GM19025 (cell line): ENCODE data around the gene JDP2.
A peak's percentile ranks its signal among the peaks of the same experiment; 100 is the strongest.

Source experiments
- ATAC-seq: cut with Tn5 transposase; IDR thresholded peaks from one replicate; pipeline ENCODE4 v1.9.1; 2021; ENCODE audit warnings: mild to moderate bottlenecking, low read depth, moderate library complexity; ENCODE audit not compliant: unreplicated experiment

The JDP2 gene

DNA sequence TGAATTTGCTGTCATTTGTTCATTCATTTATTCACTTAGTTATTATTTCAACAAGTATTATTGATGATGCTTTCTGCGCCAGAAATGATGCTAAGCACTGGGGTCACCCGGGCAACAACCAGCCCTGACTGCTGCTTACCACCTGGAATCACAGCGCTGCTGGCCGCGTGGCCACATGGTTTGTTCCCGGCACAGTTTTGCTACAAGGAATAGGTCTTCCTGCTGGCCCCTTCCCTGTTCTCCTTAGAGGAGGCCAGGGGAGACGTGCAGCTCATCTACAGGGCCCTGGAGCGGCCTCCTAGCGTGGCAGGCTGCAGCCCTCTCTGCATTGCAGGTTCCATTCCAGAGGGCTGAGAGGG lies 7.0 kb downstream of the JDP2 start:
- no peak for ATAC-seq

DNA sequence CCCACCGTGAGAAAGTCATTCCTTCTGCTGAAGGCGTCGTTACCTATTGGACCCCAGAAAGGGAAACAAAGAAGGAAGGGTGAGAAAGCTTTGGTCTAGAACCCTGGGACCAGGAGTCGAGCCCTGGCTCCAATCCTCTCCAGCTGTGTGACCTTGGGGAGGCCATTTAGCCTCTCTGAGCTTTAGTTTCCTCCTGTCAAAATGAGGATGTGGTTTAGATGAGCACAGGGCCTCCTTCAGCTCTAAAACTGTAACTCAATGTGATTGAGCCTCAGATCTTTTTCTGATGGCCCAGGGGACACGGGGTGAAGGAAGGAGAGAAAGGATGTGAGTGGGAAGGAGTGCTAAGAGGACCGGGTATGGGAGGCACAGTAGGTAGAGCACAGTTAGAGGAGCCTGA lies 7.7 kb downstream of the JDP2 start:
- no peak for ATAC-seq

DNA sequence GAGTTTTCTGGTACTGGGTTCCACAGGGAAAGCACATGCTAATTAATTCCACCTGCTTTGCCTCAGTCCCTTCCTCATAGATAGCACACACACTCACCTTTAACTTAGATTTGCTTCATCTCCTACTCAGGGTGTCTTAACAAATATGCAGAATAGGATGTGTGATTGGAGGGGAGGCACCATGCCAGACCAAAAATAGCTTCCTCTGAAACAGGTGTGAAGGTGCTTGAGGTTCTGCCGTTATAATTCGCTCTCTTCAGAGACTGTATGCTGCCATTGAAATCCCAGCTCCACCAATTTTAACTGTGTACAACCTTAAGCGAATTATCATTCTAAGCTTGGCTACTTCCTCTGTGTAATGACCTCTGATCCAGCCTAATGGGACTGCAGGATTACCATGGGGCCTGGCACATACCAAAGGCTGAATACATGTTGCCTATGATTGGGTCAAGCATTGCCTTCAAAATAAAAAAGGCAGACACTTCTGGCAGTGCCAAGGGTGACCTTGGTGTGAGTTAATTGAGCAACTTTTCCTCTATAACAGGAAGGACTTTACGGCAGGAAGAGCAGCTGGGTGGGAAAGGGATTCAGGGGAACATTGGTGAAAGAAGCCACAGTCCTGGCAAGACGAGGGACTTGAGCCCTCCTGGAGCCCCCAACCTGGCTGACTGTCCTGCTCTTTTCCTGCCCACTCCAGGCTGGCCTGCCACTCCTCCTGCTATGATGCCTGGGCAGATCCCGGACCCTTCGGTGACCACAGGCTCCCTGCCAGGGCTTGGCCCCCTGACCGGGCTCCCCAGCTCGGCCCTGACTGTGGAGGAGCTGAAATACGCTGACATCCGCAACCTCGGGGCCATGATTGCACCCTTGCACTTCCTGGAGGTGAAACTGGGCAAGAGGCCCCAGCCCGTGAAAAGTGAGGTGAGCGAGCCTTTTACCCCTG lies 9.7 kb downstream of the JDP2 start:
- ATAC-seq, result no peak

- ATAC-seq, result no peak
These were observed 10.8 kb downstream of the JDP2 start for GRCh38 chr14:75438486-75439080.

GRCh38 chr14:75439989-75440388 lies 12.2 kb downstream of the JDP2 start:
- ATAC-seq, result peak; percentile 51

DNA sequence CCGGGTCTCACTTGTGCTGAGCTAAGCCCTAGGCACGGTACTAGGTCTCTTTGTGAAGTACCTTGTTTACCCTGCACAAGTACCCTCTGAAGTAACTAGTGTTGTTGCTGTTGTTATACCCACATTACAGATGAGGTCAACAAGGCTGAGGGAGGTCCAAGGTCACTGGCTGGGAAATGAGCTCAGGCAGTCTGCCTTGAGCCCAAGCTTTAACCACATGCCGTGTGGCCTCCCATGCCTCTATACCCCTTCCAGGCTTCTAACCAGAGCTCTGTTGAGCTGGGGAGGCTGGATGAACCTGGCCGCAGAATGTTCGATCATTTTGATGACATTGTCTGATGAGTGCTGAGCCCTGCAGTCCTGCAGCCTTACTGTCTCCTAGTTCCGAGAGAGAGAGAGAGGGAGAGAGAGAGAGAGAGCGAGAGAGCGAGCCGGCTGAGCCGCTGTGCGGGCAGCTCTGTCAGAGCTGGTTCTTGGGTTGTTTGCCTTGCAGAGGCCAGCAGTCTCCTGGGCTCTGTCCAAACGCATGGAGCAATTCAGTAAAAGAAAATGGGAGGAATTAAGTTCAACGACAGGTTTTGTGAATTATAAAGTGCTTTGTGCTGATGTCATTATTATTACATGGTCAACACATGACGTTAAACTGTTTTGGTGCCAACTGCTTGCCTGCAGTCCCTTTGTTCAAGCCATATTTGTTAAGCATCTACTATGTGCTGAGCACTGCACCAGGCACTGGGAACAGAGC lies 13.1 kb downstream of the JDP2 start:
- ATAC-seq, result no peak

- no peak for ATAC-seq
These were observed 13.9 kb downstream of the JDP2 start for GRCh38 chr14:75441728-75442127.

- ATAC-seq, result no peak
These were observed 14.3 kb downstream of the JDP2 start for GRCh38 chr14:75442166-75442565.

DNA sequence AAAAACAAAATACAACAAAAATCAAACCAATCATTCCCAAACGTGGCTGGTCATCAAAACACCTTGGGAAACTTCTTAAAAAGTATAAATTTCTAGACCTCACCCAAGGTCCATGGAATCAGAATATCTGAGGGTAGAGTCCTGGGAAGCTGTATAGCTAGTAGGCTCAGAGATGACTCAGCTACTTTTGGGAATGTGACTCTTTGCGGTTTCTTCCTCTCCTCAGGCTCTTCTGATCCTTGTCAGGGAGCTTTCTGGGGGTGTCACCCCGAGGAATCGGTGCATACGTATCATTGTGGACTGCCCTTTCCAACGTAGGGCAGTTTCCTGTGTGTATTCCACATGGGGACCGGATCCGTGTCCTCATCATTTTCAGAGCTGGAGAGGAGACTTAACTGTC lies 14.8 kb downstream of the JDP2 start:
- ATAC-seq, result no peak

GRCh38 chr14:75443203-75443969 lies 15.6 kb downstream of the JDP2 start:
- no peak for ATAC-seq

- ATAC-seq, result no peak
These were observed 17.4 kb downstream of the JDP2 start for GRCh38 chr14:75445236-75445635.

GRCh38 chr14:75445963-75446362 lies 18.1 kb downstream of the JDP2 start:
- no peak for ATAC-seq

DNA sequence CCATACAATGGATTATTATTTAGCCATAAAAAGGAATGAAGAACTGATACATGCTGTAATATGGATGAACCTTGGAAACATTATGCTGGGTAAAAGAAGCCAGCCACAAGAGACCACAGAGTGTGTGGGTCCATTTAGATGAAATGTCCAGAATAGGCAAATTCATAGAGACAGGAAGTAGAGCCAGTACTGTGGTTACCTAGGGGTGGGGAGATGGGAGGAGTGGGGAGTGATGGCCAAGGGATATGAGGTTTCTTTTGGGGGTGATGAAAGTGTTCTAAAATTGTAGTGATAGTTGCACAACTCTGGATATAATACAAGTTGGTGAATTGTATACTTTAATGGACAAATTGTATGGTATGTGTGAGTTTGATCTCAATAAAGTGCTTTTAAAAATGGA lies 18.6 kb downstream of the JDP2 start:
- no peak for ATAC-seq

DNA sequence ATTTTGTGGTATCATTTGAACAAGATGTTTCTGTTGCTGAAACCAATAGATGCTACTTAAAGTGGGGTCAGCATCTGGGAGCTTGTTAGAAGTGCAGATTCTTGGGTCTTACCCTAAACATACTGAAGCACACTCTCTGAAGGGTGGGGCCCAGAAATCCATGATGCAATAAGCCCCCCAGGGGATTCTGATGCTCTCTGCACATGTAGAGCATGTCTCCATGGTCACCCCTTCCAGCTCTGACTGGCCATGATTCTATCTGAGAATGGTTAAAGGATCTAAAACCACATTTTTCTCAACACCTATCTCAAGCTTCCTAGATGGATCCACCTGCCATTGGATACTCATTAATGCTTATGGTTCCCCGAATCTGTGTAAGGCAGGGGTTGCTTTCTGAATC lies 20.4 kb downstream of the JDP2 start:
- ATAC-seq, result no peak

GRCh38 chr14:75449036-75449435 lies 21.2 kb downstream of the JDP2 start:
- no peak for ATAC-seq

DNA sequence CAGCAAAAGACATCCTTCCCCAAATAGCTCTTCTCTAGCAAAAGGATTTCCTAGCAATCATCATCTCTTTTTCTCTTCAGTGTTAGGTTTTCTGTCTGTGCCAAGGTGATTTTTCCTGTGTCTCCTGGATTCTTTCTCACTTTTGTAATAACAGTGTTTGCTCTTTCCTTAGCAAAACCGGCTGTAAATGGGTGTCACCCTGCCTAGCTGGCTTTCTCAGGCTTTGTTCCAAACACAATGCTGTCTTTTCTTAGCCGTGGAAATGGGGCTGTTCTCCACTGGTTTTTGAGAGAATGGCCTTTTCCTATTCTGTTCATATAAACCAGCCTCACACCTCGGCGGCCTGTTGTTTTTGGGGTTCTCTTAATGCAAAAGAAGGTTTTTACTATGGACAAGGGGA lies 21.9 kb downstream of the JDP2 start:
- no peak for ATAC-seq

DNA sequence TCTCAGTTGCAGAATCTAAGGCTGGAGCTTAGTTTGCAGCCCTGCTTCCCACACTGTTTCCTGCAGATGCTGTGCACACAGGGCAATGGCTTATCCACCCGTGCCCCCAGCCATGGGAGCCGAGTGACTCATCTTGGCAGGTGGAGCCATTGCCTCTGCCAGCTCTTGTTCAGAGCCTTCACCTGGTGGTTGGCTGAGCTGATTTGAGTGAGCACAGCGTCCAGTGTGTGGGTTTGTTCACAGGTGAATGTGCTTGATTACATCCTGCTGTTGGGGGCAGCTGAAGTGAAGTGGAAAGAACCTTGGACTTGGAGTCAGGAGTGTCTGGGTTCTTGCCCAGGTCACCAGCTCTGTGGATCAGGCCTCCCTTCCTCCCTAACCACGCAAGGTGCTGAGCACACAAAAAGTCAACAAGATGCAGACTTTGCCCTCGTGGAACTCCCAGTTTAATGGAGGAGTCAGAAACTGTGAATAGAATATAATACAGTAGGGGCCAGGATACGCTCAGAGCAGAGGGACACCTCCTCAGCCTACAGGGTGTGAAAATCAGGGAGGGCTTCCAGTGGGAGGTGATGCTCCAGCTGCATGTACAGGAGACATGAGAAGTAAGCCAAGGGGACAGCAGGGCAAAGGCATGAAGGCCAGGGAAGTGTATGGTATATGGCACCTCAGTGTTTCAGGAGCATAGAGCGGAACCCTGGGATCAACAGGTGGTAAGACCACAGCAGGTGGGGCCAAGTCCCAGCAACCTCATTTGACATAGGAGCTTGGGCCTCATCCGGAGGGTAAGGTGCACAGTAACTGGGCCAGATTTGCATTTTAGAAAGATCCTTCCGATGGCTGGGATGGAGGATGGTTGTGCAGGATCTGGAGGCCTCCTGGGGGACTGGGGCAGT lies 22.8 kb downstream of the JDP2 start:
- ATAC-seq, result no peak

DNA sequence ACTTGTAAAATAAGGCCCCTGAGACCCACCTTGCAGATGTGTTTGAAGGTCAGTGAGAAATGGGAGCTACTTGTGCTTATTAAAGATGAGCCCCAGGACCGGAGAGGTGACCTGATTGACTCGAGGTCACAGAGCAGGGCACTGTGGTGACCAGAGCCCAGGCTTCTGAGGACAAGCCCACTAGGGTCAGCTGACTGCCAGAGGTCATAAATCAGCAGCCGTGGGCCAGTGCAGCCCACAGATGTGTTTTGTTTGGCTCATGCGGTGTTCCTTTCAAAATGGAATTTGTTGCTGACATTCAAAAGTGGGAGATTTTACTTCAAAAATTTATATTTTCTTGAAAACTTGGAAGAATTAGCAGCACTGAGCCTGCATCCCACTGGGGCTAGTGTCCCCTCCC lies 24.5 kb downstream of the JDP2 start:
- no peak for ATAC-seq

DNA sequence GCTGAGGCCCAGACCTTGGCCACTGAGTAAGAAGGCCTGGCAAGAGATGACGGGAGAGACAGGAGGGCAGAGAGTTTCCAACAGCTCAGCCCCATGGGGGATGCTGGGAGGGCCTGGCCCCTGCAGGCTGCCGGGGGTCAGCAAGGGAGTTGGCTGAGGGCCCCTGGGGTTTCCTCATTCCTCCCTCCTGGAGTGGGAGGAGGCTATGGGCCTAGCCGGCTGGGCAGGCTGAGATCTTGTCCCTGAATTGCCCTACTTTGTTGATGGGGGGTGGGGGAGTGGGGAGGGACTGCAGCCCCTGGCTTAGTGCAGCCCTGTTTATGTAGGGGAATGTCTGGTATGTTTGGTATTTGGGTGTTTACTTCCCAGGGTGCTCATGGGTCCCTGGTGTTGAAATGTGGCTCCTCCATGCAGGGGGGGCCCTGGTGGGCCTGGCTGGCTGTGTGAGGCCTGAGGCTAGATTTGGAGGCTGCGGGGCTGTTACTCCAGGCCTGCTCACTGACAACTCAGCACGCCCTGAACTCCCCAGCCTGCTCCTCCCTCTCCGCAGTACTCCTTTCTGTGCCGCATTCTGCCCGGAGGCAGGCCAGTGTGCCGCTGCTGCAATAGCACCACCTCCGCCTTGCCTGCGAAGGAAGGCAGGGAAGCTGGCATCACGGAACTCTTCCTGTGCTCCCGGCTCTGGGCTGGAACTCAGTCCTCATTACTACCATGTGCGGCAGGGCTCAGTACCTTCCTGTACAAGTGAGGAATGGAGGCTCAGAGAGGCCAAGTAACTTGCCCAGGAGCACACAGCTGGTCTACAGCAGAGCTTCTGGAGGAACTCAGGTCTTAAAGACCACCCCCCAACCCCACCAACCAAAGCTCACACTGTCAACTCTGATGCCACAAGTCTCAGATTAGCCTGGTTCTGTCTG lies 25.3 kb downstream of the JDP2 start:
- no peak for ATAC-seq
